ENCODE results near the gene VAMP7.
A peak's percentile ranks its signal among the peaks of the same experiment; 100 is the strongest.

Gene VAMP7

GRCh38 chrX:155886409-155886808 lies 5.3 kb downstream of the VAMP7 start:
- H3K9me3 ChIP-seq (ENCODE audit: control extremely low read depth in 1 of 5, control insufficient read depth in 4 of 5, insufficient read depth in 2 of 5, low read depth in 1 of 5, low read length in 4 of 5) = peaks cover 0 to under 1% (median 0%) of the 10 kb centered on the region in 5 experiments
- POLR2A ChIA-PET = no interaction called here

GRCh38 chrX:155888139-155888538 lies 7.0 kb downstream of the VAMP7 start:
- ChIA-PET POLR2A (no interaction called here), CTCF (no interaction called here)
- peak; percentile 22 to 55 (median 54) for DNase-seq
- peak overlapping the region; percentile 9 to 65 for H3K27ac ChIP-seq (ENCODE audit: insufficient read depth in 1 of 2, low read depth in 1 of 2, low read length in 2 of 2, poor library complexity in 1 of 2, severe bottlenecking in 2 of 2)
- H3K9me3 ChIP-seq (ENCODE audit: control extremely low read depth in 1 of 5, control insufficient read depth in 4 of 5, insufficient read depth in 2 of 5, low read depth in 1 of 5, low read length in 4 of 5) = no peaks in the 10 kb centered on the region
- H3K27me3 ChIP-seq (replicated peaks in 2 of 5; ENCODE audit: control insufficient read depth in 4 of 5, insufficient read depth in 5 of 5, low read length in 4 of 5) = no peaks in the 10 kb centered on the region
- peaks cover 0 to 16% (median 4%) of the 10 kb centered on the region in 4 experiments for H3K36me3 ChIP-seq (ENCODE audit: control insufficient read depth in 4 of 4, insufficient read depth in 4 of 4, low read length in 3 of 4)
- peaks cover 0 to 22% (median 3%) of the 10 kb centered on the region in 4 experiments for H3K4me1 ChIP-seq (ENCODE audit: control extremely low read depth in 1 of 4, control insufficient read depth in 4 of 4, insufficient read depth in 4 of 4, low read length in 3 of 4)
- H3K4me3 ChIP-seq (ENCODE audit: control insufficient read depth in 1 of 7, extremely low read depth in 1 of 7, insufficient read depth in 4 of 7, low read depth in 2 of 7, low read length in 6 of 7) = no peak overlapping the region
- 60% methylated on average over 1 of the region's 3 CpGs for WGBS (ENCODE audit: insufficient coverage)

More at GRCh38 chrX:155886409-155886808, 5.3 kb downstream of the VAMP7 start:
- Histone ChIP-seq H3K27me3 (replicated peaks in 2 of 5; ENCODE audit: control insufficient read depth in 4 of 5, insufficient read depth in 5 of 5, low read length in 4 of 5) (no peaks in the 10 kb centered on the region), H3K4me3 (ENCODE audit: control insufficient read depth in 1 of 7, extremely low read depth in 1 of 7, insufficient read depth in 4 of 7, low read depth in 2 of 7, low read length in 6 of 7) (no peak overlapping the region), H3K36me3 (ENCODE audit: control insufficient read depth in 4 of 4, insufficient read depth in 4 of 4, low read length in 3 of 4) (peaks cover 0 to 9% (median 2%) of the 10 kb centered on the region in 4 experiments), H3K27ac (ENCODE audit: insufficient read depth in 1 of 2, low read depth in 1 of 2, low read length in 2 of 2, poor library complexity in 1 of 2, severe bottlenecking in 2 of 2) (no peak overlapping the region), H3K4me1 (ENCODE audit: control extremely low read depth in 1 of 4, control insufficient read depth in 4 of 4, insufficient read depth in 4 of 4, low read length in 3 of 4) (peaks cover 0 to 29% (median 6%) of the 10 kb centered on the region in 4 experiments)
- CTCF ChIA-PET = no interaction called here
- DNase-seq = no peak
- WGBS (ENCODE audit: insufficient coverage) = no CpG with 5 or more reads among the region's 2 CpGs

GRCh38 chrX:155889328-155889727 lies 8.2 kb downstream of the VAMP7 start:
- no peaks in the 10 kb centered on the region for H3K9me3 ChIP-seq (ENCODE audit: control extremely low read depth in 1 of 5, control insufficient read depth in 4 of 5, insufficient read depth in 2 of 5, low read depth in 1 of 5, low read length in 4 of 5)
- DNase-seq = peak; percentile 63 to 83 (median 75)
- no peak overlapping the region for H3K4me3 ChIP-seq (ENCODE audit: control insufficient read depth in 1 of 7, extremely low read depth in 1 of 7, insufficient read depth in 4 of 7, low read depth in 2 of 7, low read length in 6 of 7)
- H3K36me3 ChIP-seq (ENCODE audit: control insufficient read depth in 4 of 4, insufficient read depth in 4 of 4, low read length in 3 of 4) = peaks cover 0 to 19% (median 7%) of the 10 kb centered on the region in 4 experiments
- no peaks in the 10 kb centered on the region for H3K27me3 ChIP-seq (replicated peaks in 2 of 5; ENCODE audit: control insufficient read depth in 4 of 5, insufficient read depth in 5 of 5, low read length in 4 of 5)
- H3K27ac ChIP-seq (ENCODE audit: insufficient read depth in 1 of 2, low read depth in 1 of 2, low read length in 2 of 2, poor library complexity in 1 of 2, severe bottlenecking in 2 of 2) = peak overlapping the region; percentile 9 to 65
- 80% methylated on average over 1 of the region's 4 CpGs for WGBS (ENCODE audit: insufficient coverage)
- ChIA-PET CTCF (no interaction called here), POLR2A (no interaction called here)
- H3K4me1 ChIP-seq (ENCODE audit: control extremely low read depth in 1 of 4, control insufficient read depth in 4 of 4, insufficient read depth in 4 of 4, low read length in 3 of 4) = peaks cover 0 to 22% (median 3%) of the 10 kb centered on the region in 4 experiments

GRCh38 chrX:155891446-155892210 lies 10.5 kb downstream of the VAMP7 start:
- Histone ChIP-seq H3K9me3 (ENCODE audit: control extremely low read depth in 1 of 5, control insufficient read depth in 4 of 5, insufficient read depth in 2 of 5, low read depth in 1 of 5, low read length in 4 of 5) (no peaks in the 10 kb centered on the region), H3K27ac (ENCODE audit: insufficient read depth in 1 of 2, low read depth in 1 of 2, low read length in 2 of 2, poor library complexity in 1 of 2, severe bottlenecking in 2 of 2) (no peak overlapping the region), H3K4me3 (ENCODE audit: control insufficient read depth in 1 of 7, extremely low read depth in 1 of 7, insufficient read depth in 4 of 7, low read depth in 2 of 7, low read length in 6 of 7) (no peak overlapping the region), H3K4me1 (ENCODE audit: control extremely low read depth in 1 of 4, control insufficient read depth in 4 of 4, insufficient read depth in 4 of 4, low read length in 3 of 4) (peaks cover 0 to 22% (median 3%) of the 10 kb centered on the region in 4 experiments), H3K36me3 (ENCODE audit: control insufficient read depth in 4 of 4, insufficient read depth in 4 of 4, low read length in 3 of 4) (peaks cover 2 to 33% (median 17%) of the 10 kb centered on the region in 4 experiments), H3K27me3 (replicated peaks in 2 of 5; ENCODE audit: control insufficient read depth in 4 of 5, insufficient read depth in 5 of 5, low read length in 4 of 5) (no peaks in the 10 kb centered on the region)
- ChIA-PET POLR2A (no interaction called here), CTCF (no interaction called here)
- WGBS (ENCODE audit: insufficient coverage) = 57% methylated on average over 1 of the region's 3 CpGs
- DNase-seq = no peak

- Histone ChIP-seq H3K9me3 (ENCODE audit: control extremely low read depth in 1 of 5, control insufficient read depth in 4 of 5, insufficient read depth in 2 of 5, low read depth in 1 of 5, low read length in 4 of 5) (no peaks in the 10 kb centered on the region), H3K36me3 (ENCODE audit: control insufficient read depth in 4 of 4, insufficient read depth in 4 of 4, low read length in 3 of 4) (peaks cover 4 to 41% (median 18%) of the 10 kb centered on the region in 4 experiments), H3K4me3 (ENCODE audit: control insufficient read depth in 1 of 7, extremely low read depth in 1 of 7, insufficient read depth in 4 of 7, low read depth in 2 of 7, low read length in 6 of 7) (no peak overlapping the region), H3K27ac (ENCODE audit: insufficient read depth in 1 of 2, low read depth in 1 of 2, low read length in 2 of 2, poor library complexity in 1 of 2, severe bottlenecking in 2 of 2) (no peak overlapping the region), H3K27me3 (replicated peaks in 2 of 5; ENCODE audit: control insufficient read depth in 4 of 5, insufficient read depth in 5 of 5, low read length in 4 of 5) (no peaks in the 10 kb centered on the region), H3K4me1 (ENCODE audit: control extremely low read depth in 1 of 4, control insufficient read depth in 4 of 4, insufficient read depth in 4 of 4, low read length in 3 of 4) (peaks cover 0 to 18% (median 3%) of the 10 kb centered on the region in 4 experiments)
- ChIA-PET CTCF (no interaction called here), POLR2A (no interaction called here)
- DNase-seq = peak in 2 of 3 donors; percentile 9 to 22
- 67% methylated on average over 1 of the region's 3 CpGs for WGBS (ENCODE audit: insufficient coverage)
Measured at GRCh38 chrX:155893521-155893920, 12.4 kb downstream of the VAMP7 start.

GRCh38 chrX:155896512-155896911 lies 15.4 kb downstream of the VAMP7 start:
- ChIA-PET POLR2A (no interaction called here), CTCF (no interaction called here)
- H3K9me3 ChIP-seq (ENCODE audit: control extremely low read depth in 1 of 5, control insufficient read depth in 4 of 5, insufficient read depth in 2 of 5, low read depth in 1 of 5, low read length in 4 of 5) = no peaks in the 10 kb centered on the region
- no peaks in the 10 kb centered on the region for H3K27me3 ChIP-seq (replicated peaks in 2 of 5; ENCODE audit: control insufficient read depth in 4 of 5, insufficient read depth in 5 of 5, low read length in 4 of 5)
- no peak overlapping the region for H3K27ac ChIP-seq (ENCODE audit: insufficient read depth in 1 of 2, low read depth in 1 of 2, low read length in 2 of 2, poor library complexity in 1 of 2, severe bottlenecking in 2 of 2)
- H3K4me1 ChIP-seq (ENCODE audit: control extremely low read depth in 1 of 4, control insufficient read depth in 4 of 4, insufficient read depth in 4 of 4, low read length in 3 of 4) = peaks cover 0 to under 1% (median 0%) of the 10 kb centered on the region in 4 experiments
- no peak for DNase-seq
- no peak overlapping the region for H3K4me3 ChIP-seq (ENCODE audit: control insufficient read depth in 1 of 7, extremely low read depth in 1 of 7, insufficient read depth in 4 of 7, low read depth in 2 of 7, low read length in 6 of 7)
- H3K36me3 ChIP-seq (ENCODE audit: control insufficient read depth in 4 of 4, insufficient read depth in 4 of 4, low read length in 3 of 4) = peaks cover 4 to 60% (median 17%) of the 10 kb centered on the region in 4 experiments
- no CpG with 5 or more reads among the region's 4 CpGs for WGBS (ENCODE audit: insufficient coverage)

- H3K27me3 ChIP-seq (replicated peaks in 2 of 5; ENCODE audit: control insufficient read depth in 4 of 5, insufficient read depth in 5 of 5, low read length in 4 of 5) = no peaks in the 10 kb centered on the region
- H3K9me3 ChIP-seq (ENCODE audit: control extremely low read depth in 1 of 5, control insufficient read depth in 4 of 5, insufficient read depth in 2 of 5, low read depth in 1 of 5, low read length in 4 of 5) = no peaks in the 10 kb centered on the region
- DNase-seq = no peak
- ChIA-PET POLR2A (no interaction called here), CTCF (no interaction called here)
- H3K36me3 ChIP-seq (ENCODE audit: control insufficient read depth in 4 of 4, insufficient read depth in 4 of 4, low read length in 3 of 4) = peaks cover 4 to 49% (median 12%) of the 10 kb centered on the region in 4 experiments
- no peak overlapping the region for H3K4me3 ChIP-seq (ENCODE audit: control insufficient read depth in 1 of 7, extremely low read depth in 1 of 7, insufficient read depth in 4 of 7, low read depth in 2 of 7, low read length in 6 of 7)
- H3K4me1 ChIP-seq (ENCODE audit: control extremely low read depth in 1 of 4, control insufficient read depth in 4 of 4, insufficient read depth in 4 of 4, low read length in 3 of 4) = no peaks in the 10 kb centered on the region
- H3K27ac ChIP-seq (ENCODE audit: insufficient read depth in 1 of 2, low read depth in 1 of 2, low read length in 2 of 2, poor library complexity in 1 of 2, severe bottlenecking in 2 of 2) = no peak overlapping the region
- no CpG with 5 or more reads among the region's 3 CpGs for WGBS (ENCODE audit: insufficient coverage)
Measured at GRCh38 chrX:155899366-155899765, 18.2 kb downstream of the VAMP7 start.

Data from common myeloid progenitor, CD34-positive (primary cell).